Trophoblast cell (in vitro differentiated cells and primary cell): Measurements from ENCODE around the gene KNOP1.
A peak's percentile ranks its signal among the peaks of the same experiment; 100 is the strongest.

Source experiments
- DNase-seq, 2 donors: peaks; one replicate each; pipeline ENCODE4 v3.0.0-alpha.2; 2016
- H2AFZ ChIP-seq: 2 replicates; pipeline ENCODE4 v1.6.1; 2013; ENCODE audit warnings: low read length, moderate library complexity, mild to moderate bottlenecking; ENCODE audit not compliant: insufficient read depth, poor library complexity
- H2AK5ac ChIP-seq: 2 replicates; pipeline ENCODE4 v1.6.1; 2013; ENCODE audit warnings: mild to moderate bottlenecking, low read length
- H2BK120ac ChIP-seq: 2 replicates; pipeline ENCODE4 v1.6.1; 2013; ENCODE audit warnings: low read length, mild to moderate bottlenecking, moderate library complexity; ENCODE audit not compliant: insufficient read depth, poor library complexity
- H2BK12ac ChIP-seq: 2 replicates; pipeline ENCODE4 v1.6.1; 2013; ENCODE audit warnings: mild to moderate bottlenecking, low read length, moderate library complexity
- H2BK5ac ChIP-seq: 2 replicates; pipeline ENCODE4 v1.6.1; 2013; ENCODE audit warnings: low read length, low read depth, moderate library complexity, mild to moderate bottlenecking; ENCODE audit not compliant: poor library complexity
- H3K14ac ChIP-seq: 2 replicates; pipeline ENCODE4 v1.6.1; 2013; ENCODE audit warnings: mild to moderate bottlenecking, low read length
- H3K18ac ChIP-seq: 2 replicates; pipeline ENCODE4 v1.6.1; 2013; ENCODE audit warnings: mild to moderate bottlenecking, low read length
- H3K23ac ChIP-seq: 2 replicates; pipeline ENCODE4 v1.6.1; 2013; ENCODE audit warnings: low read length
- H3K27ac ChIP-seq: 2 replicates; pipeline ENCODE4 v1.5.1; 2013; ENCODE audit warnings: low read depth, mild to moderate bottlenecking, inconsistent platforms, low read length, moderate library complexity
- H3K27me3 ChIP-seq: 2 replicates; pipeline ENCODE4 v1.6.1; 2013; ENCODE audit warnings: inconsistent platforms, mild to moderate bottlenecking, low read length, moderate library complexity; ENCODE audit not compliant: insufficient read depth
- H3K36me3 ChIP-seq, 2 experiments: 1 replicate in 1 of 2; 2 replicates in 1 of 2; pipeline ENCODE4 v1.6.1; 2013; ENCODE audit warnings: low read length in 2 of 2, mild to moderate bottlenecking in 2 of 2, moderate library complexity in 1 of 2; ENCODE audit not compliant: insufficient read depth in 2 of 2, control insufficient read depth in 1 of 2
- H3K4ac ChIP-seq: 2 replicates; pipeline ENCODE4 v1.6.1; 2013; ENCODE audit warnings: low read depth, mild to moderate bottlenecking, low read length, moderate library complexity
- H3K4me1 ChIP-seq, 2 experiments: 1 replicate in 1 of 2; 2 replicates in 1 of 2; pipeline ENCODE4 v1.6.1; 2013; ENCODE audit warnings: low read length in 2 of 2, mild to moderate bottlenecking in 2 of 2, moderate library complexity in 1 of 2; ENCODE audit not compliant: insufficient read depth in 2 of 2, control insufficient read depth in 1 of 2
- H3K4me2 ChIP-seq: 2 replicates; pipeline ENCODE4 v1.6.1; 2013; ENCODE audit warnings: inconsistent platforms, mild to moderate bottlenecking, low read length, moderate library complexity
- H3K4me3 ChIP-seq: 2 replicates; pipeline ENCODE4 v1.5.1; 2013; ENCODE audit warnings: mild to moderate bottlenecking, low read depth, low read length, inconsistent platforms
- H3K79me1 ChIP-seq: one replicate; pipeline ENCODE4 v1.6.1; 2013; ENCODE audit warnings: low read length
- H3K79me2 ChIP-seq: 2 replicates; pipeline ENCODE4 v1.6.1; 2013; ENCODE audit warnings: low read length, mild to moderate bottlenecking; ENCODE audit not compliant: control insufficient read depth, insufficient read depth, poor library complexity
- H3K9ac ChIP-seq: 2 replicates; pipeline ENCODE4 v1.6.1; 2013; ENCODE audit warnings: mild to moderate bottlenecking, low read length
- H3K9me3 ChIP-seq: 2 replicates; pipeline ENCODE4 v1.6.1; 2013; ENCODE audit warnings: low read depth, mild to moderate bottlenecking, control low read depth, inconsistent platforms, low read length; ENCODE audit not compliant: insufficient read depth
- H4K12ac ChIP-seq: 2 replicates; pipeline ENCODE4 v1.6.1; 2013; ENCODE audit warnings: low read depth, mild to moderate bottlenecking, low read length, moderate library complexity
- H4K8ac ChIP-seq: 2 replicates; pipeline ENCODE4 v1.6.1; 2013; ENCODE audit warnings: low read depth, mild to moderate bottlenecking, low read length, moderate library complexity
- H4K91ac ChIP-seq: one replicate; pipeline ENCODE4 v1.6.1; 2013; ENCODE audit warnings: low read depth, mild to moderate bottlenecking, low read length, moderate library complexity
- WGBS: extraction: QIAGEN DNeasy Blood & Tissue Kit; methylation state at CpG from one replicate; pipeline ENCODE4 v1.1.7; 2013; ENCODE audit warnings: missing lambda C conversion rate; ENCODE audit not compliant: insufficient read length, insufficient coverage; ENCODE audit errors: extremely low coverage; 5-methylcytosine and 5-hydroxymethylcytosine counted together

KNOP1 gene

DNA sequence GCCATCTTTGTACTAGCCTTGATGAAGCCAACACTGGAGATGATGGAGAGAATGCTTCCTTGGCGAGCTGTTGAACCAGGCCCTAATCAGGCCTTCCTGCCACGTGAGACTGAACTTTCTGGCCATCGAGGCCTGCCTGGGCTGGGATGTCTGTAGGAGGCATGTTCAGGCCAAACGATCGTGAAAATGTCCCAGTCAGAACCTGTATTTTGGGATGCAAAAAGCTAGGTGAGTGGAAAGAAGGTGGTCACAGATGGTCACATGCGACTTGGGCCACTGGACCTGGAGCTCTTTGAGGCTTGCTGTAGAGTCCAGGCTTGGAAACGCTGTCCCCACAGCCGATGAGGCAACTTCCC lies 12.9 kb downstream of the KNOP1 start:
- Histone ChIP-seq H3K18ac (no peak overlapping the region), H3K9me3 (no peaks in the 10 kb centered on the region), H3K79me2 (no peaks in the 10 kb centered on the region), H4K12ac (no peak overlapping the region), H2AK5ac (no peak overlapping the region), H2BK5ac (no peak overlapping the region), H3K79me1 (peaks cover 3% of the 10 kb centered on the region), H3K4me3 (no peak overlapping the region), H3K36me3 (peaks cover 41 to 50% of the 10 kb centered on the region in 2 experiments), H3K4me2 (no peak overlapping the region), H2BK12ac (no peak overlapping the region), H3K27me3 (no peaks in the 10 kb centered on the region), H2AFZ (no peak overlapping the region), H3K4me1 (peaks cover 14% of the 10 kb centered on the region in 2 experiments), H3K4ac (no peak overlapping the region), H2BK120ac (no peak overlapping the region), H4K8ac (no peak overlapping the region), H3K27ac (peak overlapping the region; percentile 6), H3K23ac (no peak overlapping the region), H4K91ac (no peak overlapping the region), H3K14ac (no peak overlapping the region), H3K9ac (no peak overlapping the region)
- no peak for DNase-seq
- WGBS: no CpG with 5 or more reads among the region's 8 CpGs

DNA sequence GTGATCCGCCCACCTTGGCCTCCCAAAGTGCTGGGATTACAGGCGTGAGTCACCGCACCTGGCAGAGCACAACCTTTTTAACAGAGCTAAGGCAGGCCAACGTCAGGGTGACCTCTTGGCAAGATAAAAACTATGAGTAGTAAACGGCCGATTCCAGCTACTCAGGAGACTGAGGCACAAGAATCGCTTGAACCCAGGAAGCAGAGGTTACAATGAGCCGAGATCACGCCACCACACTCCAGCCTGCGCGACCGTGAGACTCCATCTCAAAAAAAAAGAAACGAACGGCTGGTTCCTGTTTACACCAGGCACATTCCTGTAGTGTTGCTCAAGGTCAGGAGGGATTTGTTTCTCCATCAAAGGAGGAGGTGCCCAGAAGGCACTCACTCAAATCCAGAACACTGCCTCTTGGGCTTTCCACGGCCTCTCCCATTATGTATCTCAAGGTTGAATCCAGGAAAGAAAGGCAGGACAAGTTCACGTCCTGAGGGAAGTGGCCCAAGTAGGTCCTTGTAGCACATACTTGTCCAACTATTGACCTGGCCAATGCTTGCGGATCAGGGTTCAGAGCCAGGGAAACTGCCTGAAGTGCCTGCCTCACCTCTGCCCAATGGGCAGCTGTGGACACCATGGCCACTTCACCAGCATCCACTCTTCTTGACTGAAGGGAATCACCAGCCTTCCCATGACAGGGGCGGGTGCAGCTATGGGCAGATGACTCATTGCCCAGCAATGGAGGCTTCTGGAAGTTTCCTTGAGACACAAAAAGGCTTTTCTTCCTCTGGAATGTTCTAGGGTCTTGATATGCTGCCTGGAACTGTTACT lies 13.5 kb downstream of the KNOP1 start:
- Histone ChIP-seq H3K18ac (no peak overlapping the region), H3K23ac (no peak overlapping the region), H2AFZ (no peak overlapping the region), H3K79me1 (peaks cover 3% of the 10 kb centered on the region), H3K79me2 (no peaks in the 10 kb centered on the region), H3K36me3 (peaks cover 39 to 46% of the 10 kb centered on the region in 2 experiments), H2BK12ac (no peak overlapping the region), H4K91ac (no peak overlapping the region), H3K4me3 (no peak overlapping the region), H3K9me3 (no peaks in the 10 kb centered on the region), H3K4me2 (no peak overlapping the region), H3K4ac (no peak overlapping the region), H3K14ac (no peak overlapping the region), H4K12ac (no peak overlapping the region), H3K4me1 (peaks cover 14% of the 10 kb centered on the region in 2 experiments), H2AK5ac (no peak overlapping the region), H4K8ac (no peak overlapping the region), H3K27ac (peak overlapping the region; percentile 16), H3K9ac (no peak overlapping the region), H2BK120ac (no peak overlapping the region), H3K27me3 (no peaks in the 10 kb centered on the region), H2BK5ac (no peak overlapping the region)
- DNase-seq: peak; percentile 25 to 55
- no CpG with 5 or more reads among the region's 18 CpGs for WGBS

DNA sequence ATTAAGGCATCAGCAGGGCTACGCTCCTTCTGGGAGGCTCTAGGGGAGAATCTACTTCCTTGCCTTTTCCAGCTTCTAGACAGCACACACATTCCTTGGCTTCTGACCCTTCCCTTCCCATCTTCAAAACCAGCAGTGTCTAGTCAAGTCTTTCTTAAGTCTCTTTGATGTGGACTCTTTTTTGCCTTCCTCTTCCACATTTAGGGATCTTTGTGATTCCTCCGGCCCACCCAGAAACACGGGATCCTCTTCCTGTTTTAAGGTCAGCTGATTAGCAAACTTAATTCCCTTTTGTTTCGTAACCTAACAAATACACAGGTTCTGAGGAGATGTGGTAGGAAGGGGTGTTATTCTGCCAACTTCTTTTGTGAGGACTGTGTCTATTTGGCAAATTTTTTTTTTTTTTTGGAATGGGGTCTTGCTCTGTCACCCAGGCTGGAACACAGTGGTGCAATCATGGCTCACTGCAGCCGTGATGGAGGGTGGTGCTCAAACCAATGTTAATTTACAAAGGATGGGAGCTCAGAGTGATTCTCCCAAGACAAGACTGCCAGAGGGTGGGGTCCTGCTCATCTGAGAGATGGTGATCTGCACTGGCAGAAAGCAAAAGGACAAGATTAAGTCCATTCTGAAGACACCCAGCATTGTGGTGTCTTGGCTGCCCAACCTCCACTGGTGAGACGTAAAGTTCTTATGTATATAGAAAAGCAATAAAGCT lies 14.7 kb downstream of the KNOP1 start:
- H3K4me3 ChIP-seq: no peak overlapping the region
- H4K12ac ChIP-seq: no peak overlapping the region
- DNase-seq: no peak
- no peak overlapping the region for H3K27ac ChIP-seq
- no peak overlapping the region for H3K14ac ChIP-seq
- no peak overlapping the region for H2AFZ ChIP-seq
- no peaks in the 10 kb centered on the region for H3K27me3 ChIP-seq
- no peak overlapping the region for H2AK5ac ChIP-seq
- H3K4me2 ChIP-seq: no peak overlapping the region
- H3K9me3 ChIP-seq: no peaks in the 10 kb centered on the region
- no peak overlapping the region for H3K18ac ChIP-seq
- no peak overlapping the region for H3K9ac ChIP-seq
- H3K4me1 ChIP-seq: peaks cover 12 to 13% of the 10 kb centered on the region in 2 experiments
- H2BK120ac ChIP-seq: no peak overlapping the region
- H3K79me1 ChIP-seq: peaks cover 3% of the 10 kb centered on the region
- no peak overlapping the region for H2BK5ac ChIP-seq
- no peak overlapping the region for H3K23ac ChIP-seq
- no peaks in the 10 kb centered on the region for H3K79me2 ChIP-seq
- H3K4ac ChIP-seq: no peak overlapping the region
- no peak overlapping the region for H4K8ac ChIP-seq
- H4K91ac ChIP-seq: no peak overlapping the region
- no CpG with 5 or more reads among the region's 6 CpGs for WGBS
- peaks cover 37 to 47% of the 10 kb centered on the region in 2 experiments for H3K36me3 ChIP-seq
- no peak overlapping the region for H2BK12ac ChIP-seq

DNA sequence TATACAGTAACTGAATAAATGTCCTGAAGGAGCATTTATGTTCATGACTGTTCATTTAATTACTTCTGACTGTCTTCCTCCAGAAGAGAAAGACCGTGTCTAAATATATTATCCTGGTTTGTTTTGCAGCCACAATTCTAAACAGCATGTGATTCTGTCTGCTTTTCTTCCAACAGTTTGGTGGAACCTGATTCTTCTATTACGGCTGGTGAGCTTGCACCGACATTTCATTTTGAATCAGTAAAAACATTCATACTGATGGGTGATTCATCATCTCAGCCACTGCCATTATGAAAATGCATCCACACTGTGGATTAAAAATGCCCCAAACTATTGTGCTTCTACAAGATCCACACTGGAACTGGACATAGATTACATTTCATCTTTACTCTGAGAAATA lies 16.9 kb downstream of the KNOP1 start:
- Histone ChIP-seq H2BK12ac (no peak overlapping the region), H3K14ac (no peak overlapping the region), H2BK5ac (no peak overlapping the region), H3K4ac (no peak overlapping the region), H4K8ac (no peak overlapping the region), H3K79me1 (peaks cover 3% of the 10 kb centered on the region), H2AFZ (no peak overlapping the region), H2AK5ac (no peak overlapping the region), H3K27ac (no peak overlapping the region), H3K27me3 (no peaks in the 10 kb centered on the region), H3K4me2 (no peak overlapping the region), H3K9me3 (no peaks in the 10 kb centered on the region), H3K4me3 (no peak overlapping the region), H3K18ac (no peak overlapping the region), H2BK120ac (no peak overlapping the region), H4K12ac (no peak overlapping the region), H3K9ac (no peak overlapping the region), H3K79me2 (no peaks in the 10 kb centered on the region), H3K23ac (no peak overlapping the region), H3K4me1 (peaks cover 12% of the 10 kb centered on the region in 2 experiments), H3K36me3 (peaks cover 45% of the 10 kb centered on the region in 2 experiments), H4K91ac (no peak overlapping the region)
- DNase-seq: no peak
- no CpG with 5 or more reads among the region's 3 CpGs for WGBS
